ENCODE data around the gene GRM5.

- no peak for TF ChIP-seq CTCF (IDR thresholded peaks at IDR 0.05)
- TF ChIP-seq POLR2A (IDR thresholded peaks at IDR 0.05), result no peak
These were observed 433.6 kb downstream of the GRM5 start for GRCh38 chr11:88632163-88632562.

Data from thyroid gland (tissue), 4 donors.